OCI-LY1 (cell line): ENCODE measurements around the gene GBF1.

Source experiments
- H2AFZ ChIP-seq: fragments of 200-600 bp; sonication (generic), shearing (Covaris generic); 2 replicates; pipeline ENCODE4 v1.6.0; 2014; ENCODE audit warnings: antibody characterized with exemption, mild to moderate bottlenecking, low read length
- H3F3A ChIP-seq: fragments of 200-600 bp; sonication (generic), shearing (Covaris generic); 2 replicates; pipeline ENCODE4 v1.6.0; 2014; ENCODE audit warnings: mild to moderate bottlenecking, antibody characterized with exemption, low read length, moderate library complexity; ENCODE audit not compliant: insufficient read depth
- H3K27ac ChIP-seq: fragments of 200-600 bp; sonication (generic); 2 replicates; pipeline ENCODE4 v1.5.1; 2014; ENCODE audit warnings: low read length, mixed run types, mild to moderate bottlenecking, low read depth; ENCODE audit not compliant: poor library complexity, severe bottlenecking
- H3K27me3 ChIP-seq: fragments of 200-600 bp; sonication (generic); 2 replicates; pipeline ENCODE4 v1.6.0; 2014; ENCODE audit warnings: antibody characterized with exemption, mild to moderate bottlenecking, low read length, moderate library complexity; ENCODE audit not compliant: insufficient read depth
- H3K36me3 ChIP-seq: fragments of 200-600 bp; sonication (generic); 2 replicates; pipeline ENCODE4 v1.6.1; 2014; ENCODE audit warnings: mild to moderate bottlenecking, antibody characterized with exemption, low read length, moderate library complexity, mixed read lengths; ENCODE audit not compliant: insufficient read depth
- H3K4me1 ChIP-seq: fragments of 200-600 bp; sonication (generic); 2 replicates; pipeline ENCODE4 v1.5.1; 2014; ENCODE audit warnings: mild to moderate bottlenecking, low read length, moderate library complexity; ENCODE audit not compliant: insufficient read depth, severe bottlenecking
- H3K4me2 ChIP-seq: fragments of 200-600 bp; sonication (generic), shearing (Covaris generic); 2 replicates; pipeline ENCODE4 v1.6.1; 2014; ENCODE audit warnings: low read length
- H3K4me3 ChIP-seq: fragments of 200-600 bp; sonication (generic); 2 replicates; pipeline ENCODE4 v1.5.1; 2014; ENCODE audit warnings: low read length, low read depth, mild to moderate bottlenecking, mixed read lengths; ENCODE audit not compliant: poor library complexity, severe bottlenecking
- H3K79me2 ChIP-seq: fragments of 200-600 bp; shearing (Covaris generic); 2 replicates; pipeline ENCODE4 v1.6.1; 2016; ENCODE audit warnings: mixed run types, low read length, mixed read lengths; ENCODE audit not compliant: insufficient read depth
- H3K9ac ChIP-seq: fragments of 200-600 bp; sonication (generic), shearing (Covaris generic); 2 replicates; pipeline ENCODE4 v1.6.1; 2014; ENCODE audit warnings: mild to moderate bottlenecking, low read length, mixed read lengths
- H3K9me2 ChIP-seq: fragments of 200-600 bp; sonication (generic), shearing (Covaris generic); 2 replicates; pipeline ENCODE4 v1.6.1; 2014; ENCODE audit warnings: low read depth, mild to moderate bottlenecking, low read length, mixed read lengths
- H3K9me3 ChIP-seq: fragments of 200-600 bp; shearing (Covaris generic); 2 replicates; pipeline ENCODE4 v1.6.1; 2014; ENCODE audit warnings: low read length, mixed read lengths
- H4K20me1 ChIP-seq: fragments of 200-600 bp; sonication (generic), shearing (Covaris generic); 2 replicates; pipeline ENCODE4 v1.6.0; 2016; ENCODE audit warnings: mild to moderate bottlenecking, low read length; ENCODE audit not compliant: insufficient read depth
- EZH2 ChIP-seq: fragments of 200-600 bp; sonication (generic), shearing (Covaris generic); IDR thresholded peaks from 2 replicates; pipeline ENCODE4 v1.8.0; 2017; ENCODE audit warnings: borderline replicate concordance, mixed run types, mild to moderate bottlenecking, antibody characterized with exemption, low read length, moderate library complexity, mixed read lengths
- TF ChIP-seq, protein P1 (sequence below): fragments of 200-600 bp; sonication (generic), shearing (Covaris generic); IDR thresholded peaks from 2 replicates; pipeline ENCODE4 v1.5.1; 2017; ENCODE audit warnings: mild to moderate bottlenecking, antibody characterized with exemption, low read length, moderate library complexity, mixed read lengths

GBF1 gene

DNA sequence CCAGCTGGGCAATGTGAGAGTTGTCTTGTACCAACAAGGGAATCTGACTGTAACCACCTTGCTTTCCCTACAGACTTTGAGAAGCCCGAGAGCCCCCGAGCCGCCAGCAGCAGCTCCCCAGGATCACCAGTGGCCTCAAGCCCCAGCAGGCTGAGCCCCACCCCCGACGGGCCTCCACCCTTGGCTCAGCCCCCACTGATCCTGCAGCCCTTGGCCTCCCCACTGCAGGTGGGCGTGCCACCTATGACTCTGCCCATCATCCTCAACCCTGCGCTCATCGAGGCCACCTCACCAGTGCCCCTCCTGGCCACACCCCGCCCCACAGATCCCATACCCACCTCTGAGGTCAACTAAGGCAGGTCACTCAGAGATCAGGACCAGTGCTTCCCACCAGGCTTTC, 136.7 kb downstream of the GBF1 start:
- no peaks in the 10 kb centered on the region for H3K79me2 ChIP-seq
- H3K9me2 ChIP-seq: no peaks in the 10 kb centered on the region
- H3K27ac ChIP-seq: no peak overlapping the region
- H2AFZ ChIP-seq: no peak overlapping the region
- peaks cover 18% of the 10 kb centered on the region; the same call in 1 of the 2 replicates for H3K36me3 ChIP-seq
- no peaks in the 10 kb centered on the region for H4K20me1 ChIP-seq
- no peaks in the 10 kb centered on the region for H3F3A ChIP-seq
- H3K9ac ChIP-seq: no peak overlapping the region
- H3K4me3 ChIP-seq: no peak overlapping the region
- H3K4me1 ChIP-seq: no peaks in the 10 kb centered on the region
- H3K9me3 ChIP-seq: no peaks in the 10 kb centered on the region
- H3K27me3 ChIP-seq: no peaks in the 10 kb centered on the region
- H3K4me2 ChIP-seq: no peak overlapping the region
- no peak for TF ChIP-seq EZH2
- TF ChIP-seq, protein P1, sequence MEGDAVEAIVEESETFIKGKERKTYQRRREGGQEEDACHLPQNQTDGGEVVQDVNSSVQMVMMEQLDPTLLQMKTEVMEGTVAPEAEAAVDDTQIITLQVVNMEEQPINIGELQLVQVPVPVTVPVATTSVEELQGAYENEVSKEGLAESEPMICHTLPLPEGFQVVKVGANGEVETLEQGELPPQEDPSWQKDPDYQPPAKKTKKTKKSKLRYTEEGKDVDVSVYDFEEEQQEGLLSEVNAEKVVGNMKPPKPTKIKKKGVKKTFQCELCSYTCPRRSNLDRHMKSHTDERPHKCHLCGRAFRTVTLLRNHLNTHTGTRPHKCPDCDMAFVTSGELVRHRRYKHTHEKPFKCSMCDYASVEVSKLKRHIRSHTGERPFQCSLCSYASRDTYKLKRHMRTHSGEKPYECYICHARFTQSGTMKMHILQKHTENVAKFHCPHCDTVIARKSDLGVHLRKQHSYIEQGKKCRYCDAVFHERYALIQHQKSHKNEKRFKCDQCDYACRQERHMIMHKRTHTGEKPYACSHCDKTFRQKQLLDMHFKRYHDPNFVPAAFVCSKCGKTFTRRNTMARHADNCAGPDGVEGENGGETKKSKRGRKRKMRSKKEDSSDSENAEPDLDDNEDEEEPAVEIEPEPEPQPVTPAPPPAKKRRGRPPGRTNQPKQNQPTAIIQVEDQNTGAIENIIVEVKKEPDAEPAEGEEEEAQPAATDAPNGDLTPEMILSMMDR: no peak

DNA sequence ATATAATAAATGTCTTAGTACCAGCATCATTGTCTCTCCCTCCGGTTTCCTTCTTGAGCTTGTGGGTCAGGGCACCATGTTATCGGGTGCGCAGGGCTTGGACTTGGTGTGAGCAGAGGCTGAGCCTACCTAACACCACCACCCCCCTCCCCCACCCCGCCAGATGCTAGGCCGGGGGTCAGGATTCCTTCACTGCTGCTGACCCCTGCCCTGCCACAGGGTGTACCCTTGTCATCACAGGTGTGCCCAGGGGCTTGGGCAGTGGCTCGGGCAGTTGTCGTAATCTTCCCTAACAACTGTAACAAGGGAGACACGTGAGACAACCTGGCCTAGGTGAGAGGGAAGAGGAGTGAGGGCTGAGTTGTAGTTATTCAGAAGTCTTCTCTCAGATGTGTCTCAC, 137.5 kb downstream of the GBF1 start:
- H4K20me1 ChIP-seq: no peaks in the 10 kb centered on the region
- no peak for TF ChIP-seq EZH2
- TF ChIP-seq, protein P1: no peak
- no peaks in the 10 kb centered on the region for H3K9me3 ChIP-seq
- peaks cover 18% of the 10 kb centered on the region; the same call in 1 of the 2 replicates for H3K36me3 ChIP-seq
- no peak overlapping the region for H3K27ac ChIP-seq
- no peak overlapping the region for H3K4me2 ChIP-seq
- H3K4me1 ChIP-seq: no peaks in the 10 kb centered on the region
- no peak overlapping the region for H3K9ac ChIP-seq
- H3F3A ChIP-seq: no peaks in the 10 kb centered on the region
- no peaks in the 10 kb centered on the region for H3K9me2 ChIP-seq
- H3K79me2 ChIP-seq: no peaks in the 10 kb centered on the region
- H3K4me3 ChIP-seq: no peak overlapping the region
- H2AFZ ChIP-seq: no peak overlapping the region
- H3K27me3 ChIP-seq: no peaks in the 10 kb centered on the region

GRCh38 chr10:102384053-102384452, 138.7 kb downstream of the GBF1 start:
- Histone ChIP-seq H3F3A (no peaks in the 10 kb centered on the region), H3K9ac (no peak overlapping the region), H3K4me1 (no peaks in the 10 kb centered on the region), H3K4me3 (no peak overlapping the region), H3K4me2 (no peak overlapping the region), H3K36me3 (peaks cover 18% of the 10 kb centered on the region; the same call in 1 of the 2 replicates), H3K27ac (no peak overlapping the region), H3K79me2 (no peaks in the 10 kb centered on the region), H3K9me3 (no peaks in the 10 kb centered on the region), H3K27me3 (no peaks in the 10 kb centered on the region), H4K20me1 (no peaks in the 10 kb centered on the region), H2AFZ (no peak overlapping the region), H3K9me2 (no peaks in the 10 kb centered on the region)
- TF ChIP-seq, protein P1: peak; percentile 28; the same call in 1 of the 2 replicates
- TF ChIP-seq EZH2: no peak
